ENCODE results near the gene SCNN1A. TPM values are rescaled to one million over a fixed set of nuclear protein-coding genes. Genes with fewer than 3 reads are reported as not detected.

SCNN1A gene
- total RNA-seq, 4 donors from 2014 or later = 0.83 to 3.3 (median 1.8) TPM

GRCh38 chr12:6356374-6356820, 19.0 kb downstream of the SCNN1A start:
- peaks cover 13 to 30% (median 22%) of the 10 kb centered on the region in 4 donors for H3K4me1 ChIP-seq
- H3K9me3 ChIP-seq = no peaks in the 10 kb centered on the region
- 95% methylated on average over 5 of the region's 5 CpGs for WGBS
- H3K27me3 ChIP-seq = no peaks in the 10 kb centered on the region
- intact Hi-C loops (cut with DNase I) = no loop called here
- no peaks in the 10 kb centered on the region for H3K36me3 ChIP-seq
- H3K4me3 ChIP-seq = no peak overlapping the region
- DNase-seq (ENCODE audit: extremely low spot score) = no peak
- TF ChIP-seq EP300 (IDR thresholded peaks at IDR 0.05) (no peak), POLR2AphosphoS5 (IDR thresholded peaks at IDR 0.05) (no peak), POLR2A (IDR thresholded peaks at IDR 0.05; ENCODE audit: low read depth) (no peak)
- TF ChIP-seq, protein P1, sequence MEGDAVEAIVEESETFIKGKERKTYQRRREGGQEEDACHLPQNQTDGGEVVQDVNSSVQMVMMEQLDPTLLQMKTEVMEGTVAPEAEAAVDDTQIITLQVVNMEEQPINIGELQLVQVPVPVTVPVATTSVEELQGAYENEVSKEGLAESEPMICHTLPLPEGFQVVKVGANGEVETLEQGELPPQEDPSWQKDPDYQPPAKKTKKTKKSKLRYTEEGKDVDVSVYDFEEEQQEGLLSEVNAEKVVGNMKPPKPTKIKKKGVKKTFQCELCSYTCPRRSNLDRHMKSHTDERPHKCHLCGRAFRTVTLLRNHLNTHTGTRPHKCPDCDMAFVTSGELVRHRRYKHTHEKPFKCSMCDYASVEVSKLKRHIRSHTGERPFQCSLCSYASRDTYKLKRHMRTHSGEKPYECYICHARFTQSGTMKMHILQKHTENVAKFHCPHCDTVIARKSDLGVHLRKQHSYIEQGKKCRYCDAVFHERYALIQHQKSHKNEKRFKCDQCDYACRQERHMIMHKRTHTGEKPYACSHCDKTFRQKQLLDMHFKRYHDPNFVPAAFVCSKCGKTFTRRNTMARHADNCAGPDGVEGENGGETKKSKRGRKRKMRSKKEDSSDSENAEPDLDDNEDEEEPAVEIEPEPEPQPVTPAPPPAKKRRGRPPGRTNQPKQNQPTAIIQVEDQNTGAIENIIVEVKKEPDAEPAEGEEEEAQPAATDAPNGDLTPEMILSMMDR (IDR thresholded peaks at IDR 0.05) = no peak
- H3K27ac ChIP-seq (replicated peaks in 1 of 4) = no peak overlapping the region

DNA sequence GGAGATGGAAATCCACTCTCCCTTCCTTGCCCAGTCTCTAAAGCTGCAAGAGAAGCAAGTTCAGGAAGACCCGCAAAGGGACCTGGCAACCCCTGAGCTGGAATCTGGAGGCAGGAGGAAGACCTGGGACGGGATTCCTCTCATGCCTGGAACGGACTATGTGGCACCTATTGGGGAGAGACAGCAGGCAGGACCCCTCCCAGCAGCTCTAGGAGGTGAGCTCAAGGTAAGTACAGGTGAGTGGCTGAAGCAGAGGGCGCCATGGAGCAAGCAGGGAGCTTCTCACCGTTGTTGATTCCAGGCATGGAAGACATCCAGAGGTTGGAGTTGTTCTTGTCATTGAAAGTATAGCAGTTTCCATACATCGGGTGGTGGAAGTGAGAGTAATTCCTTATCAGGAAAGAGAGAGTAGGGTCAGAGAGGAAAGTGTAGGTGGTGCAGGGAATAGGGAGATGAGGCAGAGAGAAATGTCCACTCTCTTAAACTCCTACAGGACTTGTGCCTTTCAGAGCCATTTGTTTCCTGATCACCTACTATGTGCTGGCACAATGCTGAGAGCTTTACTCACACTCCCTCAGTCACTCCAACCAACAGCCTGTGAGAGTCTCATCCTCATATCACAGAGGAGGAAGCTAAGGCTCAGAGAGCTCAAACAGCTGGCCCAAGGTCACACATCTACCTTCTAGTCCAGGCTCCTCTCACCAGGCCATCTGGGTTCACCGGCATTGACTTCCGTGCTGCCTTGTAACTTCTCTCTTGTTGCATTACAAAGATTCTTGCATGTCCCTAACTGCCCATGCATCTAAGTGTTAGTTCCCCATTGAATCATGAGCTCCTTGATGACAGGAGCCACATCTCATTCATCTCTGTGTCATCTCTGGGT, 19.6 kb downstream of the SCNN1A start:
- TF ChIP-seq, protein P1 (IDR thresholded peaks at IDR 0.05) = no peak
- TF ChIP-seq POLR2A (IDR thresholded peaks at IDR 0.05; ENCODE audit: low read depth) = no peak
- TF ChIP-seq EP300 (IDR thresholded peaks at IDR 0.05) = no peak
- no peak for TF ChIP-seq POLR2AphosphoS5 (IDR thresholded peaks at IDR 0.05)
- H3K4me1 ChIP-seq = peaks cover 10 to 23% (median 16%) of the 10 kb centered on the region in 4 donors
- no peak overlapping the region for H3K4me3 ChIP-seq
- H3K27me3 ChIP-seq = no peaks in the 10 kb centered on the region
- no peak for DNase-seq (ENCODE audit: extremely low spot score)
- H3K36me3 ChIP-seq = no peaks in the 10 kb centered on the region
- no peaks in the 10 kb centered on the region for H3K9me3 ChIP-seq
- WGBS = 74% methylated on average over 8 of the region's 8 CpGs
- intact Hi-C loops (cut with DNase I) = no loop called here
- no peak overlapping the region for H3K27ac ChIP-seq (replicated peaks in 1 of 4)

- Histone ChIP-seq H3K4me3 (no peak overlapping the region), H3K4me1 (peaks cover 10 to 20% (median 15%) of the 10 kb centered on the region in 4 donors), H3K36me3 (no peaks in the 10 kb centered on the region), H3K27me3 (no peaks in the 10 kb centered on the region), H3K9me3 (no peaks in the 10 kb centered on the region), H3K27ac (replicated peaks in 1 of 4) (no peak overlapping the region)
- 95% methylated on average over 10 of the region's 10 CpGs for WGBS
- intact Hi-C loops (cut with DNase I) = no loop called here
- TF ChIP-seq, protein P1 (IDR thresholded peaks at IDR 0.05) = no peak
- TF ChIP-seq POLR2AphosphoS5 (IDR thresholded peaks at IDR 0.05) (no peak), POLR2A (IDR thresholded peaks at IDR 0.05; ENCODE audit: low read depth) (no peak), EP300 (IDR thresholded peaks at IDR 0.05) (no peak)
- DNase-seq (ENCODE audit: extremely low spot score) = no peak
Measured at GRCh38 chr12:6354495-6355393, 20.6 kb downstream of the SCNN1A start.

DNA sequence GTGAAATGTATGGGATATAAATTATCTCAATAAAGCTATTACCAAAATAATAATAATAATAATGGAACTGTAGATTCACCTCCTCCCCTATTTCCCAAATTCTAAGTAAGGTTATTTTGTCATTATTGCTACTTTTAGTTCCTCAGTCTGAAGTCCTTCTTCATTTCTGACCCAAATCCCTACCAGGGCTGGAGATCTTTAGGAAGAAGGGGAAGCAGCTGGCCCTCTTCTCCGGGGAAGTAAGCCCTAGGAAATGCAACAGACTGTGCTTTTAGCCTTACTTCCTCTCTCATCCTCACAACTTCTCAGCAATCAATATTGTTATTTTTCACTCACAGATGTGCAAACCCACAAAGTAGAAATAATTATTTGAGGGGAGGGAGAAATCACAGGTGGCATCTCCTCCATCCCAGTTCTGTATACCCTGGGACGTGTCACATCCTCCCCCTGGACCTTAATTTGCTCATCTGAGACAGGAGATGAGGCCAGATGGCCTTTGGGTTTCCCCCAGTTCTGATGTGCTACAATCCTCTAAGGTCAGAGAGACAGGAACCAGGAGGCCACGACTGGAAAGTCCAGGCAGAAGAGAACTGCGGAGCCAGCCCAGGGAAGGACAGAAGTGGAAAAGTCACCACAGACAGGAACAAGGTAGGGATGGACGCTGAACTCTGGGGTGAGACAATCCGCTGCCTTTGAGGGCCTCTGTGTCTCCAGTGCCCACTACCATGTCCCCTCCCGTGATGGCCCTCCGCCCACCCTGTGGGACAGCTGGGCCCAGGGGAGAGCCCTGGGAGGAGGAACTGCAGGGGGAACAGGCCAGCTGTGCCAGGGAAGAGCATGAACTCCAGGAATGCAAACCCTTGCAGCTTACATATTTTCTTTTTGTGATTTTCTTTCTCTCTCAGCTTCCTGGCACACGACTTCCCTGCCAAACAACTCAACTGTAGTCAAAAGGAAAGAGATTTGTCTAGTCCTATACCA, 22.9 kb downstream of the SCNN1A start:
- DNase-seq (ENCODE audit: extremely low spot score) = no peak
- H3K36me3 ChIP-seq = no peaks in the 10 kb centered on the region
- WGBS = 63% methylated on average over 9 of the region's 9 CpGs
- peaks cover 17 to 30% (median 25%) of the 10 kb centered on the region in 4 donors for H3K4me1 ChIP-seq
- intact Hi-C loops (cut with DNase I) = no loop called here
- no peaks in the 10 kb centered on the region for H3K27me3 ChIP-seq
- TF ChIP-seq POLR2AphosphoS5 (IDR thresholded peaks at IDR 0.05) = no peak
- no peak for TF ChIP-seq EP300 (IDR thresholded peaks at IDR 0.05)
- TF ChIP-seq, protein P1 (IDR thresholded peaks at IDR 0.05) = no peak
- no peak for TF ChIP-seq POLR2A (IDR thresholded peaks at IDR 0.05; ENCODE audit: low read depth)
- no peak overlapping the region for H3K4me3 ChIP-seq
- H3K27ac ChIP-seq (replicated peaks in 1 of 4) = peak overlapping the region; percentile 51 to 67 (median 62)
- H3K9me3 ChIP-seq = no peaks in the 10 kb centered on the region

Measured in esophagus muscularis mucosa (tissue), 4 donors.